ENCODE results near the gene ALAD. TPM values are rescaled to one million over a fixed set of nuclear protein-coding genes. Genes with fewer than 3 reads are reported as not detected.

ALAD gene
- total and polyA plus RNA-seq, 2 experiments from 2014 or later = 13.7 to 18.7 TPM

- Histone ChIP-seq H4K20me1 (ENCODE audit: insufficient read depth) (no peaks in the 10 kb centered on the region), H3K79me2 (ENCODE audit: insufficient read depth) (no peaks in the 10 kb centered on the region), H2AFZ (peak within 1 kb of the TSS; percentile 94), H3K9me3 (ENCODE audit: low read depth) (no peaks in the 10 kb centered on the region), H3F3A (ENCODE audit: insufficient read depth) (no peaks in the 10 kb centered on the region), H3K36me3 (ENCODE audit: low read depth) (no peaks in the 10 kb centered on the region), H3K4me1 (ENCODE audit: insufficient read depth) (no peaks in the 10 kb centered on the region), H3K4me2 (ENCODE audit: unreplicated experiment) (peak within 1 kb of the TSS; percentile 50), H3K9me2 (ENCODE audit: insufficient read depth) (no peaks in the 10 kb centered on the region), H3K27me3 (replicated peaks; ENCODE audit: insufficient read depth) (no peaks in the 10 kb centered on the region), H3K4me3 (peak within 1 kb of the TSS; percentile 85), H3K27ac (no peak within 1 kb of the TSS), H3K9ac (peak within 1 kb of the TSS; percentile 77)
- peak; percentile 85 for DNase-seq
- TF ChIP-seq EZH2phosphoT487 (IDR thresholded peaks at IDR 0.05; ENCODE audit: insufficient read depth, low read depth) = no peak
- no peak for TF ChIP-seq EZH2 (IDR thresholded peaks at IDR 0.05; ENCODE audit: insufficient read depth, poor library complexity, severe bottlenecking)
- in situ Hi-C loops (cut with MboI) = no loop called here
- 3 to 4% methylated on average over 27 to 59 of the region's 74 CpGs for whole genome bisulfite sequencing, 2 experiments (ENCODE audit: low coverage in 1 of 2, low lambda C conversion rate in 2 of 2, missing lambda C conversion rate in 2 of 2)
These were observed 24.2 kb downstream of the ALAD start, which contains the start of gene HDHD3 for GRCh38 chr9:113376634-113377567. TSS of gene HDHD3 (minus strand) at chr9:113376986. CDS start at chr9:113374354, 2,632 bp downstream.

DNA sequence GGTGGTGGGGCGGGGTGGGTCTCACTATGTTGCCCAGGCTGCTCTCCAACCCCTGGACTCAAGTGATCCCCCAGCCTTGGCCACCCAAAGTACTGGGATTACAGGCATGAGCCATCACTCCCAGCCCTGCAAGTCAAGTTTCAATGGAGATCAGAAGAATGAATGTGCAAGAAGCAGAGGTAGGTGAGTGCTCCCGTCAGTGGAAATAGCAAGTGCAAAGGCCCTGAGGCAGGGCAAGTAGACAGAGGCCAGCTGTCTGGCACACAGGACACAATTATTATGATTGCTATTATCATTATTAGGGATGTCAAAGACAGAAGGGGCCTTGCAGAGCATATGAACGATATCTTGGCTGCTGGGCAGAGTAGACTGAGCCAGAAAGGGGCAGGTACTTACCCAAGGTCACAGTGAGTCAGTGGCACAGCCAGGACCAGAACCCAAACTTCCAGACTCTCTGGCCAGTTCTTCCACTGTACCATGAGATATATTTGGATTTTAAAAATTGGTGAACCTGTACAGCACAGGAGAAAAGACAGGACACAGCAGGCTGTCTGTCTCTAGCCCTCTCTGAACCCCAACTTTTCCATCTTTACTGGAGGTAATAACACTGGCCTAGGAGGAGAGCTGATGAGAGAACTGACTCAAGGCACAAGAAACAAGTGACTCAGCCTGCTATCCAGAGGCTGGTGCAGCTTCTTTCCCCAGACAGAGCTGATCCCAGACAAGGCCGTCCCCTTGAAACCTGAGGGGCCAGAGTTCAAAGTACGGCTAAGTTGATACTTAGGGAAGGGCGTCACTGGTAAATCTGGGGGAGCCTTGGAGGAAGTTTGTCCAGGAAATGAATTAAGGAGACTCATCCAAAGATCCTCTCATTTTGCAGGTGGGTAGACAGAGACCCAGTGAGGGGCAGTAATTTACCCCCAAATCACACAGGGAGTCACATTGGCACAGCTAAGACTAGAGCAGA, 25.7 kb downstream of the ALAD start:
- H2AFZ ChIP-seq = no peak overlapping the region
- no peak overlapping the region; the same call in 1 of the 2 replicates for H3K4me3 ChIP-seq
- no peaks in the 10 kb centered on the region for H3K36me3 ChIP-seq (ENCODE audit: low read depth)
- no peaks in the 10 kb centered on the region for H3K27me3 ChIP-seq (replicated peaks; ENCODE audit: insufficient read depth)
- no peaks in the 10 kb centered on the region for H3K79me2 ChIP-seq (ENCODE audit: insufficient read depth)
- no peak overlapping the region for H3K4me2 ChIP-seq (ENCODE audit: unreplicated experiment)
- H3K4me1 ChIP-seq (ENCODE audit: insufficient read depth) = no peaks in the 10 kb centered on the region
- no peak overlapping the region for H3K27ac ChIP-seq
- no peaks in the 10 kb centered on the region for H3F3A ChIP-seq (ENCODE audit: insufficient read depth)
- H3K9me2 ChIP-seq (ENCODE audit: insufficient read depth) = no peaks in the 10 kb centered on the region
- peak; percentile 28 for DNase-seq
- WGBS, 2 experiments (ENCODE audit: low coverage in 1 of 2, low lambda C conversion rate in 2 of 2, missing lambda C conversion rate in 2 of 2) = 79 to 81% methylated on average over 6 of the region's 6 CpGs
- TF ChIP-seq EZH2 (IDR thresholded peaks at IDR 0.05; ENCODE audit: insufficient read depth, poor library complexity, severe bottlenecking) (no peak), EZH2phosphoT487 (IDR thresholded peaks at IDR 0.05; ENCODE audit: insufficient read depth, low read depth) (no peak)
- H3K9ac ChIP-seq = no peak overlapping the region
- H4K20me1 ChIP-seq (ENCODE audit: insufficient read depth) = no peaks in the 10 kb centered on the region
- no peaks in the 10 kb centered on the region for H3K9me3 ChIP-seq (ENCODE audit: low read depth)
- in situ Hi-C loops (cut with MboI) = no loop called here

DNA sequence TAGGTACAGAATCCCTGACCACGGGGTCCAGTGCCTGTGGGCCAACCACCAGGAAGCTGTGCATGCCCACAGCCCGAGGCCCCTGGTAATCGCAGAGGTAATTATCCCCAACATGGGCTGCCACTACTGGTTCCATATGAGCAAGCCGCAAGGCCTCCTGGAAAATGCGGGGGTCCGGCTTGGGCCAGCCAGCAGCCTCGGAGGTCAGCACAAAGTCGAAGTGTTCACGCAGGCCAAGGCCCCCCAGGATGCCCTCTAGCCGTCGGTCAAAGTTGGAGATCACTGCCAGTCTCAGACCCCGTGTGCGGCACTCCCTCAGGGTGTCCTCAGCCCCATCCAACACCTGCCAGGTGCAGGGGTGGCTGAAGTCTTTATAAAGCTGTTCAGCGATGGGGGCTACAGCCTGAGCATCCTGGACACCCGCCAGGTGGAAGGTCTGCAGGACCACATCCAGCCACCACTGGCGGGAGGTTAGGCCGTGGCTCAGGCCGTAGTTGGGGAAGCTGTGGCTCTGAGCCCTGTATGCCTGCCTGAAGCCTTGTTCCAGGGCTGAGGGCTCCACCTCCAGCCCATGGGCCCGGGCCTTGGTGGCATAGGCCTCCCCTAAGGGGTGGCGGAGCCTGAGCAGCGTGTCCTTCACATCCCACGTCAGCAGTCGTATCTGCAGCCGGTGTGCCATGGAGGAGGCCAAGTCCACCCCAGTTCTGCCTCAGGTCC, 27.2 kb downstream of the ALAD start:
- Histone ChIP-seq H3K9ac (no peak overlapping the region), H3K4me3 (no peak overlapping the region), H3K9me2 (ENCODE audit: insufficient read depth) (no peaks in the 10 kb centered on the region), H3K36me3 (ENCODE audit: low read depth) (no peaks in the 10 kb centered on the region), H3K27ac (no peak overlapping the region), H3K79me2 (ENCODE audit: insufficient read depth) (no peaks in the 10 kb centered on the region), H3K4me2 (ENCODE audit: unreplicated experiment) (no peak overlapping the region), H3K9me3 (ENCODE audit: low read depth) (no peaks in the 10 kb centered on the region), H3K27me3 (replicated peaks; ENCODE audit: insufficient read depth) (no peaks in the 10 kb centered on the region), H3F3A (ENCODE audit: insufficient read depth) (no peaks in the 10 kb centered on the region), H2AFZ (no peak overlapping the region), H3K4me1 (ENCODE audit: insufficient read depth) (no peaks in the 10 kb centered on the region), H4K20me1 (ENCODE audit: insufficient read depth) (no peaks in the 10 kb centered on the region)
- in situ Hi-C loops (cut with MboI) = no loop called here
- DNase-seq = no peak
- 89 to 90% methylated on average over 24 of the region's 24 CpGs for WGBS, 2 experiments (ENCODE audit: low coverage in 1 of 2, low lambda C conversion rate in 2 of 2, missing lambda C conversion rate in 2 of 2)
- no peak for TF ChIP-seq EZH2phosphoT487 (IDR thresholded peaks at IDR 0.05; ENCODE audit: insufficient read depth, low read depth)
- no peak for TF ChIP-seq EZH2 (IDR thresholded peaks at IDR 0.05; ENCODE audit: insufficient read depth, poor library complexity, severe bottlenecking)

DNA sequence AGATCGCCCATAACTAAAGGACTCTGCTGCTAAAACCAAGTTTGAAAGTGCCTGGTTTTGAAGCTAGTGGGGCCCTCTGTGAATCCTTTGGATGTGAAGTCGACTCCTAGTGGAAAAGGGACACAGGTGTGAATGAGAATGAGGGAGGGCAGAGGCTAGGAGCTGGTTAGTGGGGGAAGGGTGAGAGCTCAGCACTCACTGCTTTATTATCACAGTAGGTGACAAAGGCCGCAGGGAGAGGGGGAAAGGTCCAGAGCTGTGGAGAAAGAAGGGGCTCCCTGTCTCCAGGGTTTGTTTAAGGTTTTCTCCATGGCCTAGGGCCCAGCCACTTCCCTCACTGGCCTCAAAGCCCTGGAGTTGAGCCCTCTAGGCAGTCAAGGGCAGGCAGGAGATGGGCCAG, 27.8 kb downstream of the ALAD start:
- Histone ChIP-seq H3F3A (ENCODE audit: insufficient read depth) (no peaks in the 10 kb centered on the region), H3K9me2 (ENCODE audit: insufficient read depth) (no peaks in the 10 kb centered on the region), H4K20me1 (ENCODE audit: insufficient read depth) (no peaks in the 10 kb centered on the region), H3K36me3 (ENCODE audit: low read depth) (no peaks in the 10 kb centered on the region), H3K4me3 (no peak overlapping the region), H3K27me3 (replicated peaks; ENCODE audit: insufficient read depth) (no peaks in the 10 kb centered on the region), H3K9me3 (ENCODE audit: low read depth) (no peaks in the 10 kb centered on the region), H3K79me2 (ENCODE audit: insufficient read depth) (no peaks in the 10 kb centered on the region), H3K4me1 (ENCODE audit: insufficient read depth) (no peaks in the 10 kb centered on the region), H3K27ac (no peak overlapping the region), H3K9ac (no peak overlapping the region), H3K4me2 (ENCODE audit: unreplicated experiment) (no peak overlapping the region), H2AFZ (no peak overlapping the region)
- in situ Hi-C loops (cut with MboI) = no loop called here
- TF ChIP-seq EZH2phosphoT487 (IDR thresholded peaks at IDR 0.05; ENCODE audit: insufficient read depth, low read depth) = no peak
- TF ChIP-seq EZH2 (IDR thresholded peaks at IDR 0.05; ENCODE audit: insufficient read depth, poor library complexity, severe bottlenecking) = no peak
- 56 to 62% methylated on average over 3 of the region's 3 CpGs for WGBS, 2 experiments (ENCODE audit: low coverage in 1 of 2, low lambda C conversion rate in 2 of 2, missing lambda C conversion rate in 2 of 2)
- DNase-seq = no peak

Measured in GM23248 (cell line).